CMK (cell line): Measurements from ENCODE around the gene DIP2C.
"Not testable (repeated sequence)": the region's sequence is repeated elsewhere in the genome, so short reads cannot be mapped to it uniquely, and the experiment has no call there.

Experiments
- DNase-seq: peaks from one replicate; pipeline ENCODE4 v3.0.0-alpha.2; 2010; ENCODE audit warnings: low read depth

The DIP2C gene

GRCh38 chr10:327889-328852, 361.3 kb downstream of the DIP2C start:
- no peak for DNase-seq

- DNase-seq: no peak
These were observed 362.4 kb downstream of the DIP2C start for GRCh38 chr10:326894-327635.

- DNase-seq: no peak
These were observed 363.1 kb downstream of the DIP2C start for GRCh38 chr10:326350-326749.

GRCh38 chr10:325282-325681, 364.2 kb downstream of the DIP2C start:
- no peak for DNase-seq

GRCh38 chr10:324593-324992, 364.9 kb downstream of the DIP2C start:
- DNase-seq: no peak

GRCh38 chr10:323651-324293, 365.7 kb downstream of the DIP2C start:
- DNase-seq: no peak

GRCh38 chr10:323046-323445, 366.4 kb downstream of the DIP2C start:
- not testable (repeated sequence) for DNase-seq

GRCh38 chr10:320771-321170, 368.7 kb downstream of the DIP2C start:
- DNase-seq: no peak

- DNase-seq: no peak
These were observed 371.5 kb downstream of the DIP2C start for GRCh38 chr10:317926-318325.

GRCh38 chr10:317271-317769, 372.1 kb downstream of the DIP2C start:
- no peak for DNase-seq

- no peak for DNase-seq
These were observed 373.1 kb downstream of the DIP2C start for GRCh38 chr10:316390-316789.

- DNase-seq: no peak
These were observed 374.6 kb downstream of the DIP2C start for GRCh38 chr10:314871-315270.

GRCh38 chr10:314381-314780, 375.1 kb downstream of the DIP2C start:
- DNase-seq: no peak

GRCh38 chr10:311901-312665, 377.4 kb downstream of the DIP2C start:
- DNase-seq: no peak

- DNase-seq: no peak
These were observed 378.4 kb downstream of the DIP2C start for GRCh38 chr10:310976-311639.

- no peak for DNase-seq
These were observed 379.1 kb downstream of the DIP2C start for GRCh38 chr10:310371-310770.

GRCh38 chr10:308572-309085, 380.8 kb downstream of the DIP2C start:
- no peak for DNase-seq

GRCh38 chr10:308101-308500, 381.4 kb downstream of the DIP2C start:
- DNase-seq: no peak

GRCh38 chr10:307659-308058, 381.8 kb downstream of the DIP2C start:
- no peak for DNase-seq

- no peak for DNase-seq
These were observed 382.7 kb downstream of the DIP2C start for GRCh38 chr10:306675-307185.
